ENCODE data around the gene STAP2.

DNA sequence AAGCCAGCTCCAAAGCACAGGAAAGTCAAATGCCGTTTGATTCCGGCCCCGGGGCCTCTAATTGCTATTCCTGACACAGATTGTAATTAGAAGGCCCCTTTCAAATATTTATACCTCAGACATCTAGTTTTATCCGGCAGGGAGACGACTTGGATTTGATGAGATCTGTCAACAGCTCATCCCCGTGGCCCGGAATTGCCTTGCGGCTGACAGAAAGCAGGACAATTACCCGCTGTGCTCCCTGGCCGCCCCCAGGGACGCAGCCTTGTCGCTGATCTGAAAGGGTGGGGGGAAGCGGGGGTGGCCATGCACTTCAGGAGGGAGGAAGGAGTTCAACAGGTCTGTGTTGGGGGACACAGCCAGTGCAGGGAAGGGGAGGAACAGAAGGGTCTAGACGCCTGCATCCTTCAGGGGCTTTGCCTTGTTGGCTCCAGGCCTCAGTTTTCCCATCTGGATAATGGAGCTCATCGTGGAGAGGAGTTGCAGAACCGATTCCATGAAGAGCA lies 61.4 kb downstream of the STAP2 start:
- no peak for TF ChIP-seq EZH2 (IDR thresholded peaks at IDR 0.05; ENCODE audit: low read length, unreplicated experiment)
- TF ChIP-seq, protein P1, sequence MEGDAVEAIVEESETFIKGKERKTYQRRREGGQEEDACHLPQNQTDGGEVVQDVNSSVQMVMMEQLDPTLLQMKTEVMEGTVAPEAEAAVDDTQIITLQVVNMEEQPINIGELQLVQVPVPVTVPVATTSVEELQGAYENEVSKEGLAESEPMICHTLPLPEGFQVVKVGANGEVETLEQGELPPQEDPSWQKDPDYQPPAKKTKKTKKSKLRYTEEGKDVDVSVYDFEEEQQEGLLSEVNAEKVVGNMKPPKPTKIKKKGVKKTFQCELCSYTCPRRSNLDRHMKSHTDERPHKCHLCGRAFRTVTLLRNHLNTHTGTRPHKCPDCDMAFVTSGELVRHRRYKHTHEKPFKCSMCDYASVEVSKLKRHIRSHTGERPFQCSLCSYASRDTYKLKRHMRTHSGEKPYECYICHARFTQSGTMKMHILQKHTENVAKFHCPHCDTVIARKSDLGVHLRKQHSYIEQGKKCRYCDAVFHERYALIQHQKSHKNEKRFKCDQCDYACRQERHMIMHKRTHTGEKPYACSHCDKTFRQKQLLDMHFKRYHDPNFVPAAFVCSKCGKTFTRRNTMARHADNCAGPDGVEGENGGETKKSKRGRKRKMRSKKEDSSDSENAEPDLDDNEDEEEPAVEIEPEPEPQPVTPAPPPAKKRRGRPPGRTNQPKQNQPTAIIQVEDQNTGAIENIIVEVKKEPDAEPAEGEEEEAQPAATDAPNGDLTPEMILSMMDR (conservative IDR thresholded peaks at IDR 0.05; ENCODE audit: low read depth, low read length) = no peak

Measured in PC-3 (cell line).